ENCODE data around the gene RPS6KA4. TPM values are rescaled to one million over a fixed set of nuclear protein-coding genes. Genes with fewer than 3 reads are reported as not detected.
A peak's percentile ranks its signal among the peaks of the same experiment; 100 is the strongest.

The RPS6KA4 gene
- total RNA-seq, 2 experiments from 2014 or later: 13.4 to 16.7 TPM

GRCh38 chr11:64396079-64396591 is 37.2 kb downstream of the RPS6KA4 start:
- Histone ChIP-seq H3K4me2 (ENCODE audit: low read length) (peak overlapping the region; percentile 10; the same call in 1 of the 2 replicates), H2AFZ (ENCODE audit: low read length) (peak overlapping the region; percentile 64; the same call in 1 of the 2 replicates), H3K27ac (ENCODE audit: low read depth, low read length, poor library complexity, severe bottlenecking) (no peak overlapping the region), H4K20me1 (ENCODE audit: insufficient read depth, low read length) (no peaks in the 10 kb centered on the region), H3K36me3 (ENCODE audit: insufficient read depth, low read length) (no peaks in the 10 kb centered on the region), H3K4me1 (ENCODE audit: insufficient read depth, low read length, poor library complexity, severe bottlenecking) (peaks cover 9% of the 10 kb centered on the region), H3K9me3 (ENCODE audit: low read length) (no peaks in the 10 kb centered on the region), H3K9me2 (ENCODE audit: insufficient read depth, low read length) (no peaks in the 10 kb centered on the region), H3K79me2 (ENCODE audit: insufficient read depth, low read depth, low read length) (no peaks in the 10 kb centered on the region), H3K4me3 (ENCODE audit: low read depth, low read length, poor library complexity, severe bottlenecking) (no peak overlapping the region)
- no TSS peak for BruUV-seq (replicated peaks)
- DNase-seq (ENCODE audit: low spot score): no peak
- intact Hi-C loops (cut with micrococcal nuclease; ENCODE audit: unreplicated experiment): no loop called here
- TF ChIP-seq, protein P1, sequence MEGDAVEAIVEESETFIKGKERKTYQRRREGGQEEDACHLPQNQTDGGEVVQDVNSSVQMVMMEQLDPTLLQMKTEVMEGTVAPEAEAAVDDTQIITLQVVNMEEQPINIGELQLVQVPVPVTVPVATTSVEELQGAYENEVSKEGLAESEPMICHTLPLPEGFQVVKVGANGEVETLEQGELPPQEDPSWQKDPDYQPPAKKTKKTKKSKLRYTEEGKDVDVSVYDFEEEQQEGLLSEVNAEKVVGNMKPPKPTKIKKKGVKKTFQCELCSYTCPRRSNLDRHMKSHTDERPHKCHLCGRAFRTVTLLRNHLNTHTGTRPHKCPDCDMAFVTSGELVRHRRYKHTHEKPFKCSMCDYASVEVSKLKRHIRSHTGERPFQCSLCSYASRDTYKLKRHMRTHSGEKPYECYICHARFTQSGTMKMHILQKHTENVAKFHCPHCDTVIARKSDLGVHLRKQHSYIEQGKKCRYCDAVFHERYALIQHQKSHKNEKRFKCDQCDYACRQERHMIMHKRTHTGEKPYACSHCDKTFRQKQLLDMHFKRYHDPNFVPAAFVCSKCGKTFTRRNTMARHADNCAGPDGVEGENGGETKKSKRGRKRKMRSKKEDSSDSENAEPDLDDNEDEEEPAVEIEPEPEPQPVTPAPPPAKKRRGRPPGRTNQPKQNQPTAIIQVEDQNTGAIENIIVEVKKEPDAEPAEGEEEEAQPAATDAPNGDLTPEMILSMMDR (conservative IDR thresholded peaks at IDR 0.05; ENCODE audit: low read length): no peak
- no peak for TF ChIP-seq EZH2phosphoT487 (IDR thresholded peaks at IDR 0.05; ENCODE audit: borderline replicate concordance, low read depth, low read length)
- CTCF ChIA-PET (ENCODE audit: unreplicated experiment): no interaction called here
- POLR2A ChIA-PET: no interaction called here

GRCh38 chr11:64400102-64400501 is 41.1 kb downstream of the RPS6KA4 start:
- Histone ChIP-seq H3K36me3 (ENCODE audit: insufficient read depth, low read length) (no peaks in the 10 kb centered on the region), H3K27ac (ENCODE audit: low read depth, low read length, poor library complexity, severe bottlenecking) (no peak overlapping the region), H2AFZ (ENCODE audit: low read length) (no peak overlapping the region), H3K9me2 (ENCODE audit: insufficient read depth, low read length) (no peaks in the 10 kb centered on the region), H3K4me1 (ENCODE audit: insufficient read depth, low read length, poor library complexity, severe bottlenecking) (peaks cover 9% of the 10 kb centered on the region), H4K20me1 (ENCODE audit: insufficient read depth, low read length) (no peaks in the 10 kb centered on the region), H3K4me3 (ENCODE audit: low read depth, low read length, poor library complexity, severe bottlenecking) (no peak overlapping the region), H3K79me2 (ENCODE audit: insufficient read depth, low read depth, low read length) (no peaks in the 10 kb centered on the region), H3K9me3 (ENCODE audit: low read length) (no peaks in the 10 kb centered on the region), H3K4me2 (ENCODE audit: low read length) (no peak overlapping the region)
- intact Hi-C loops (cut with micrococcal nuclease; ENCODE audit: unreplicated experiment): no loop called here
- no peak for DNase-seq (ENCODE audit: low spot score)
- no TSS peak for BruUV-seq (replicated peaks)
- CTCF ChIA-PET (ENCODE audit: unreplicated experiment): interaction anchor here (0.6 kb wide), 1 partner anchor 204 kb away, joined by 3 read pairs; no protein-coding TSS in a partner anchor
- POLR2A ChIA-PET: no interaction called here
- no peak for TF ChIP-seq EZH2phosphoT487 (IDR thresholded peaks at IDR 0.05; ENCODE audit: borderline replicate concordance, low read depth, low read length)
- TF ChIP-seq, protein P1 (conservative IDR thresholded peaks at IDR 0.05; ENCODE audit: low read length): no peak

DNA sequence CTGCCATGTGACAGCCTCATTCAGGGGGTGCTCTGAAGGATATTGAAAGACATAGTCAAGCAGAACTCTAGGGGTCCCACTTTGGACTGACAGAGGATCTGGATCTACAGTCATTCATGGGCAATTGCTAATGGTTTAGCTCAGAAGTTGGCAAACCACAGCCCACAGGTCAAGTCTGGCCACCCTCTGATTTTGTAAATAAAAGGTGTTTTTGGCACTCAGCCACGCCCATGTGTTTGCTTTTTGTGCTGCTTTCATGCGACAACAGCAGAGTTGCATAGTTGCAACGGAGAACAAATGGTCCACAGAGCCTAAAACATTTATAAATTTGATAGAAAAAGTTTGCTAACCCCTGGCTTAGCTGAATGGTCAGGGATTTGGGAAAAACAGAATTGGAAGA is 41.7 kb downstream of the RPS6KA4 start:
- H2AFZ ChIP-seq (ENCODE audit: low read length): no peak overlapping the region
- H3K4me1 ChIP-seq (ENCODE audit: insufficient read depth, low read length, poor library complexity, severe bottlenecking): peaks cover 9% of the 10 kb centered on the region
- CTCF ChIA-PET (ENCODE audit: unreplicated experiment): no interaction called here
- no peaks in the 10 kb centered on the region for H3K79me2 ChIP-seq (ENCODE audit: insufficient read depth, low read depth, low read length)
- H3K9me3 ChIP-seq (ENCODE audit: low read length): no peaks in the 10 kb centered on the region
- no peak overlapping the region for H3K4me3 ChIP-seq (ENCODE audit: low read depth, low read length, poor library complexity, severe bottlenecking)
- POLR2A ChIA-PET: no interaction called here
- intact Hi-C loops (cut with micrococcal nuclease; ENCODE audit: unreplicated experiment): no loop called here
- H3K4me2 ChIP-seq (ENCODE audit: low read length): no peak overlapping the region
- no peaks in the 10 kb centered on the region for H3K9me2 ChIP-seq (ENCODE audit: insufficient read depth, low read length)
- H4K20me1 ChIP-seq (ENCODE audit: insufficient read depth, low read length): no peaks in the 10 kb centered on the region
- no TSS peak for BruUV-seq (replicated peaks)
- H3K27ac ChIP-seq (ENCODE audit: low read depth, low read length, poor library complexity, severe bottlenecking): no peak overlapping the region
- DNase-seq (ENCODE audit: low spot score): no peak
- TF ChIP-seq, protein P1 (conservative IDR thresholded peaks at IDR 0.05; ENCODE audit: low read length): no peak
- no peak for TF ChIP-seq EZH2phosphoT487 (IDR thresholded peaks at IDR 0.05; ENCODE audit: borderline replicate concordance, low read depth, low read length)
- H3K36me3 ChIP-seq (ENCODE audit: insufficient read depth, low read length): no peaks in the 10 kb centered on the region

Measured in OCI-LY7 (cell line).